Activated CD4-positive, alpha-beta T cell treated with anti-CD3 and anti-CD28 coated beads for 4 hours (primary cell): ENCODE data around the gene NTHL1.

Source experiments
- DNase-seq, 2 donors: peaks; one replicate each; pipeline ENCODE4 v3.0.0-alpha.2; 2020

Gene NTHL1

GRCh38 chr16:1991135-1991551 lies 56.5 kb downstream of the NTHL1 start:
- peak in 1 of 2 donors; percentile 49 for DNase-seq

- DNase-seq: peak; percentile 41
Measured at GRCh38 chr16:1990351-1991134, 57.1 kb downstream of the NTHL1 start.

GRCh38 chr16:1990101-1990350 lies 57.6 kb downstream of the NTHL1 start:
- no peak for DNase-seq
